AML-193 (cell line): ENCODE measurements around the gene PHYHD1.

Source experiments
- DNase-seq, 2 experiments: peaks; one replicate each; lab custom pipeline; 2025; lab: John Stamatoyannopoulos, UW

The PHYHD1 gene

DNA sequence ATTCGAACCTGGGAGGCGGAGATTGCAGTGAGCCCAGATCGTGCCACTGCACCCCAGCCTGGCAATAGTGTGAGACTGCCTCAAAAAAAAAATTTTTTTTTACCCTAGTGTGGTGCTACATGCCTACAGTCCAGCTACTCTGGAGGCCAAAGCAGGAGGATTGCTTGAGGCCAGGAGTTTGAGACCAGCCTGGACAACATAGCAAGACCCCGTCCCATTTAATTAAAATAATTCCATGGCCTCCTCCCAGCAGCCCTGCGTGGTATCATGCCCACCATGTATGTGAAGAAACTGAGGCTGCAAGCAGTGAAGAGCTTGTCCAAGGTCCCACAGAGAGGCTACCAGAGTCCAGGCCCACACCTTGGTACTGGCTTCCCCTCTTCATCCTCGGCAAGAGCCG is 19.4 kb upstream of the PHYHD1 start:
- no peak for DNase-seq

DNA sequence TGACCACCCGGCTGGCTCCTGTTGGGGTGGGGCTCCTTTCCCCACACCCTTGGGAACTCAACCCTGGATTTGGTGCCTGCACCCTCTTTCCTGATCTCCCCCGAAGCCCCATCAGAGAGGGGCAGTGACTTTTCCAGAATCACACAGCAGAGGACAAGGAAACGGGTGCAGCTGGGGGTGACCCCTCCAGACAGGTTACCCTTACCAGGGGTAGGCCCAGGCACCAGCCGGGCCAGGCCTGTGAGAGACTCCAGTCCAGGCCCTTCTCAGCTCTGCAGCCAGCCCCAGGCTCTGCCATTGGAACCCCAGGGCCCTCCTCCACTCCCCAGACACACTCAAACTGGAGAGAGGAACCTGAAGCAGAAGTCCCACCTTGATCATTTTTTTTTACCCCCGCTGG is 19.0 kb upstream of the PHYHD1 start:
- DNase-seq, result no peak

DNA sequence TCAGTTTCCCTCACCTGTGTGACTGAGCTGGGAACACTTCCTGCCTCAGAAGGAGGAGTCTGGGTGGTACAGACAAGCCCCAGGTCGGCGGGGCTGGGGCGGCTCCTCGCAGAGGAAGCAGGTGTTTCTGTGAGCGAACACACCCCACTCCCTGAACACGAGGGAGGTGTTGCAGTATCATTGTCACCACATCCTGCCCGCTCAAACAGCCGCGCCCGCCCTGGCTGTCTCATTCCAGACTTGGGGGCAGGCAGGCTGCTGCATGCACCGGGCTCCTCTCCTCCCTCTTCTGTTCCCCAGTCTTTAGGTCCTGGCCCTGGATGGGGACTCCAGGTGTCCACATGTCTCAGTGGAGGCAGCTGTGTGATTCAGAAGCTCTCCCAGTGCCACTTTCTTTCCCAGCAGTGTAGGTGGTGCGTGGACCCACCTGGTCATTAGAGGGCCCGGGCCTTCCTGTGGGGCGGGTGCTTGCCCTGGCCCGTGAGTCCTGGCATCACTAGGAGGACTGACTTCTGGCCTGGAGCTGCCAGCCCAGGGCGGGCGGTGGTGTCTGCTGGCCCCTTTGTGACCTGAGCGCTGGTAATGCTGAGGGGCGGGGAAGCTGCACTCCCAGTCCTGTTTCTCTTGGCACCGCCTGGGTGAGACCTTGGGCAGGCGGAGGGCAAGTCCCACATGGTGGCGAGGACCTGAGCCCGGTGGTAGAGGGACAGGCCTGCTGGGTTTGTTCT is 18.3 kb upstream of the PHYHD1 start:
- no peak for DNase-seq

DNA sequence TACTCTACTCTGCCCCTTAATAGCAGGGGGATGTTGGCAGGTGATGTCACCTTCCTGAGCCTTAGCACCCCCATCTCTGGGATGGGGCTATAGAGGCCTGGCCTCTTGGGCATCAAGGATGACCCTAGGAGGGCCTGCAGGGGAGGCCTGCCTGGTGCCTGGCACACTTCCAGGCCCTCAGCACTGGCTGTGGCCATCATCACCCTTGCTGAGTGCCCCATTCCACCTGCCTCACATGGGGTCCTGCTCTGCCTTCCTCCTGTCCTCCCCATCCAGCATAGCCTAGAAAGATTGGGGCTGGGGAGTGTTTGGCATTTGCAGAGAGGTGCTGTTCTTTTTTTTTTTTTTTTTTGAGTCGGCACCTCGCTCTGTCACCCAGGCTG is 17.7 kb upstream of the PHYHD1 start:
- no peak for DNase-seq

DNA sequence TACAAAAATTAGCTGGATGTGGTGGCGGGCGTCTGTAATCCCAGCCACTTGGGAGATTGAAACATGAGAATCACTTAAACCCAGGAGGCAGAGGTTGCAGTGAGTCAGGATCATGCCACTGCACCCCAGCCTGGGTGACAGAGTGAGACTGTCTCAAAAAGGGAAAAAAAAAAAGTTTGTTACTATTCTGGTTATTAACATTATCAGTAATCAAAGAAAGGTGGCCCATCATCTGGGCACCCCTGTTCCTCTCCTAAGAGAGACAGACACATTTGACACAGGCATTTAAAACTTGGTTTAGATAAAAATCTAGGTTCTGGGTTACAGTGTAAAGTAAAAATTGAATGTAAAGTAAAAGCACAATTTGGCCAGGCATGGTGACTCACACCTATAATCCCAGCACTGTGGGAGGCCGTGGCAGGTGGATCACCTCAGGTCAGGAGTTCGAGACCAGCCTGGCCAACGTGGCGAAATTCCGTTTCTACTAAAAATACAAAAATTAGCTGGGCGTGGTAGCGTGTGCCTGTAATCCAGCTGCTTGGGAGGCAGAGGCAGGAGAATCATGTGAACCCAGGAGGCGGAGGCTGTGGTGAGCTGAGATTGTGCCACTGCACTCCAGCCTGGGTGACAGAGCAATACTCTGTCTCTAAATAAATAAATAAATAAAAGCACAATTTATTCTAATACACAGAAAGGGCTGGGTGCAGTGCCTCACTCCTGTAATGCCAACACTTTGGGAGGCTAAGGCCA is 16.7 kb upstream of the PHYHD1 start:
- no peak for DNase-seq

DNA sequence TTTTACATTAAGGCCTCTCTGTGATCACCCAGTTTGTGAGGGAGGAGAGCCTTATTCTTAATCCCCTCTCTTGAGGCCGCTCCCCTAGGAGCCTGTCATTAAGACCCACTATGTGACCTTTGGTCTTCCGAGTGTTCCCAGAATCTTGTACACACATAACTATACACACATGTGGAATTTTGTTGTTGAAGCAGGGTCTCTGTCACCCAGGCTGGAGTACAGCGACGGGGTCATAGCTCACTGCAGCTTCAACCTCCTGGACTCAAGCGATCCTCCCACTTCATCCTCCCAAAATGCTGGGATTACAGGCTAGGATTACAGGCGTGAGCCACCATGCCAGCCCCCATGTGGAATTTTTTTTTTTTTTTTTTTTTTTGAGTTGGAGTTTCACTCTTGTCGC is 14.8 kb upstream of the PHYHD1 start:
- no peak for DNase-seq

DNA sequence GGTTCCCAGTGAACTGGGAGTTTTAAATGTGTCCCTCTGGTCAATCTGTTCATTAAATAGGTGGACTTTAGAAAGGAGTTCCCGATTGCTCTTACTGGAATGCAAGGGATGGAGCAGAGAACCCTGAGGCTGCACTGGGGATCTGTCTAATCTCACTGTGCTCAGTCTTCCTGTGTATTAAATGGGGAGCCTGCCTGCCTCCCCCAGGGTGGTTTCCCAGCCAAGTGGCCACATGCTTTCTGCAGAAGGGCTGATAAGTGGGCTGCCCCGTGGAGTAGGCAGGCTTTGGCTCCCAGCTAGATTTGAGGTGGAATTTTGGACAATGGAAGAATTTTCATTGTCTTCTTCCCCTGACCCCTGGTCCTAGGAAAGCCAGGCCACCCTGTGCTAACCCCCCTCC is 14.0 kb upstream of the PHYHD1 start:
- no peak for DNase-seq

DNA sequence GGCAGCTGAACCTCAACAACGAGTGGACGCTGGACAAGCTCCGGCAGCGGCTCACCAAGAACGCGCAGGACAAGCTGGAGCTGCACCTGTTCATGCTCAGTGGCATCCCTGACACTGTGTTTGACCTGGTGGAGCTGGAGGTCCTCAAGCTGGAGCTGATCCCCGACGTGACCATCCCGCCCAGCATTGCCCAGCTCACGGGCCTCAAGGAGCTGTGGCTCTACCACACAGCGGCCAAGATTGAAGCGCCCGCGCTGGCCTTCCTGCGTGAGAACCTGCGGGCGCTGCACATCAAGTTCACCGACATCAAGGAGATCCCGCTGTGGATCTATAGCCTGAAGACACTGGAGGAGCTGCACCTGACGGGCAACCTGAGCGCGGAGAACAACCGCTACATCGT is 12.4 kb upstream of the PHYHD1 start:
- DNase-seq, result no peak

DNA sequence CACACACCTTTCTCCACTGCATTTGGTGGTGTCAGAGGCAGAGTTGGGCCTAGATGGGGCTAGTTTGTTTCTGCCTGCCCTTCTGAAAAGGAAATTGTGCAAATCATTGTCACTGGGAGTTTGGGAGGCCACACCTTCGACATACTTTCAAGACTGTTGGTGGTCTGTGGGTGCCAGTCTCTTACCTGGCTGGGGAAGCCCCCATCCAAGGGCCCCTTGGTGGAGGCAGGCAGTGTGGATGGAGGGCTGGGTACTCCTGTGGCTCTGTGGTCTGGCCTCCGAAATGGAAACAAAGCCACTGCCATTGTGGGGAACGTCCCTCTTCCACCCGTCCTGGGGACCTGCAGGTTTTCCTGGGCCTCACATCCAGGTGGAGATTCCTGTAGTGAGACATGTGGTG is 10.9 kb upstream of the PHYHD1 start:
- DNase-seq, result no peak

DNA sequence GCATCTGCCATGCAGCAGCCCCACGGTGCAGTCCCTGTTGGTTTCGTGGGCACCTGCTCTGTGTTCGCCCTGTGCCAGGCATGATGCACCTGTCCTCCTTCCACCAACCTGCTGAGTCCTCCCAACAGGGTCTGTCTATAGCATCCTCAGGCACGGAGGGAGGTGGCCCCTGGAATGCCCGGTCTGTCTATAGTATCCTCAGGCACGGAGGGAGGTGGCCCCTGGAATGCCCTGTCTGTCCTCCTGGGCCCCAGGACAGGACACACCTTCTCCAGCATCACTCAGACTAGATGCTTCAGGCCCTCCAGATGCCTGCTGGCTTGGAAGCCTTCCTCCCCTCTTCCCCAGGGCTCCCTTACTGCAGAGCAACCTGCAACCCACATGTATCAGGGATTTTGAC is 9.9 kb upstream of the PHYHD1 start:
- no peak for DNase-seq

DNA sequence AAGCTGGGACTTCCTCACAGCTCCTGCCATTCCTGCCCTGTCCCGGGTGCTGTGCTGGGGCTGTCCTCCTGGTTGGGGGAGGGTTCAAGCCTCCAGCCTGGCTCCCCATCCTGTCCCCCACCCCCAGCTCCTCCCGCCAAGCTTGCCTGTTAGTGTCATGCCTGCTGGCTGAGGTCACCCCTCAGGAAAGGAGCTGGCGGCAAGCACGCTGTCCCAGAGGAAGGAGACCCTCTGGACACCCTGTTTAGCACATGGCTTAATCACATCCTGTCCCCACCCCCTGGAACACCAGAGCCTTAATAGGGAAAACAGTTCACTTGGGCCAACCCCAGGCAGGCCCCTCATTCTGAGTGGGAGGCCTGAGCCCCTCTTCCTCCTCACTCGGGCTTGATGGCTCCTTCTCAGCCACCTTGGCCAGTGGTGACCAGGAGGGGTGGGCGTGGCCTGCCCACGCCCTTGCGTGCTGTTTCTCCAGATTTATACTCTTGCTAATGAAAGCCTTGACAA is 9.2 kb upstream of the PHYHD1 start:
- DNase-seq, result no peak

DNA sequence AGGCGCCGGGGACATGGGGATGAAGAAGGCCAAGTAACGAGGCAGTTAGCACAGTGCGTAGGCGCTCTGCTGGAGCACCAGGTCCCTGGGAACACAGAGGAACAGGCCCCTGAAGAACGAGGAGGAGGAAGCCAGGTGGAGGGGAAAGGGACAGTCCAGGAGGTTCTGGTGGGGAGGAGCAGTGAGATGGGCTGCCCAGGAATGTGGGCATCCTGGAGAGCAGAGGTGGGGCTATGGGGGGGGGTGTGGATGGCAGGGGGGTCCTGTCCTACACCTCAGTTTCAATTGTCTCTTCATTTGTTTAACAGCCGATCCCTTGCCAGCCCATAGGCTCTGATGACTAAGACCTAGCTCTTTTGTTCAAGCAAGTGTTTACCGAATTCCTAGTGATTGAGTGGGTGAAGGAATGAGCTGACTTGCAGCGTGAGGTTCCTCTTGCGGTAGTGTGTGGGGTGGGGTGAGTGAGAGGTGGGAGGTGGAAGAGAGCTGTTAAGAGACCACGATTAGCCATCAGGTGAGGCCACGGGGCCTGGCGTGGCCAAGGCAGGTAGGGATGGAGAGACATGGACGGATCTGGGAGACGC is 8.4 kb upstream of the PHYHD1 start:
- no peak for DNase-seq

DNA sequence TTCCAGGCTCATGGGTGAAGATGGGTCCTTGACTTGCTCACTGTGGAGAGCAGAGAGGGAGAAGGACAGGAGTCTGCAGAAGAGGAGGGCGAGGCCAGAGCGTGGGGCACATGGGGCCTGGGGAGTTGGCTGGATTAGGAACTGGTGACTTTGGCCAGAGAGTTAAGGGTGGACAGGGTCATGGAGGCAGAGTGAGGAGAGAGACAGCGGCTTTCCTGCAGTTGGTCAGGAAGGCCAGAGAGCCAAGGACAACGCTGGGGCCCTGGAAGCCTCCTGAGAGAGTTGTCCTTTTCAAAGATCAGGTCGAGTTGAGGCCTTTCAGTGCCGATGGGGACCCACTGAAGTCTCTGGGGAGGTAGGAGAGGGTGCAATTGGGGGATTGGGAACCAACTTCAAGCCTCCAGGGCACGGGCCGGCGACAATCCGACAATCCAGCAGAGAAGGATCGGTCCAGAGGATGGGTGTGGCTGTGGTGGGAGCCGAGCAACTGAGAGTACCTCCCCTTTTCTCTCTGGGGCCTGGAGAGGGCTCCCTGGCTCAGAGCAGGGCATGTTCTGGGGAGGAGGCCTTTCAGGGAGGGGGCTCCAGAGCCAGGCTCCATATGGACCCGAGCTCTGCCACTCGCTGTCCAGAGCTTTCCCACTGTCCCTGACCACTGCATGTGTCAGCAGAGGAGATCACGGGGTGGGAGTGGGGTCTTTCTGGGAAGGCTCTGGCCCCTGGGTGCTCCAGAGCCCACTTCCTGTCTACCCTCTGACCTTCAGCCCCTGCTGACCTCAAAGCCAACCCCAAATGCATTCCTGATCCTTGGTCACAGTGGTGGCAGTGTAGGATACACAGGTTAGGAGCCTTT is 7.5 kb upstream of the PHYHD1 start:
- DNase-seq, result no peak

DNA sequence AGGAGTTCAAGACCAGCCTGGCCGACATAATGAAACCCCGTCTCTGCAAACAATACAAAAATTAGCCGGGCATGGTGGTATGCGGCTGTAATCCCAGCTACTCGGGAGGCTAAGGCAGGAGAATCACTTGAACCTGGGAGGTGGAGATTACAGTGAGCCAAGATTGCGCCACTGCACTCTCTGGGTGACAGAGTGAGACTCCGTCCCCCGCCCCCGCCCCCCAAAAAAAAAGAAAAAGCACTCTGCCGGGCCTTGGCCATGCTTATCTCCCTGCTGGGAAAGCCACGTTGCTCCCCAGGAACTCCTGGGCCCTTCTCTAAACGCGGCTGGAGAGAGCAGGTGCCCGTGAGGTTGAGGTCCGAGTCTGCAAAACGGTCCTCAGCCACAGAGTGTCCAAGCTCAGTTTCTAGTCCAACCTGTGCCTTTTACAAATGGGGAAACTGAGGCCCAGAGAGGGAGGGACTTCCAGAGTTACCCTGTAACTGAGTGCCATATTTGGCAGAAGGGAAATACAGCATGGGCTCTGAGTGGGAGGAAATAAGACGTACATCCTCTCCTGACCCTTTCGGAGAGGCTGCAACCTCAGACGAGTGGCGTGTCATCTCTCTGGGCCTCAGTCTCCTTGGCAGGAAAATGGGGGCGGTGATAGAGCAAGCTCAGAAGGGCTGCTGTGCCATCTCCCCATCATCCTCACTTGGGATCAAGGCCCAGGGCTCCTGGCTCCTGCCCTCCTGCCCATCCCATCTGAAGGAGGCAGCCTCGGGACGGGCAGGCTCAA is 6.6 kb upstream of the PHYHD1 start:
- DNase-seq, result no peak

DNA sequence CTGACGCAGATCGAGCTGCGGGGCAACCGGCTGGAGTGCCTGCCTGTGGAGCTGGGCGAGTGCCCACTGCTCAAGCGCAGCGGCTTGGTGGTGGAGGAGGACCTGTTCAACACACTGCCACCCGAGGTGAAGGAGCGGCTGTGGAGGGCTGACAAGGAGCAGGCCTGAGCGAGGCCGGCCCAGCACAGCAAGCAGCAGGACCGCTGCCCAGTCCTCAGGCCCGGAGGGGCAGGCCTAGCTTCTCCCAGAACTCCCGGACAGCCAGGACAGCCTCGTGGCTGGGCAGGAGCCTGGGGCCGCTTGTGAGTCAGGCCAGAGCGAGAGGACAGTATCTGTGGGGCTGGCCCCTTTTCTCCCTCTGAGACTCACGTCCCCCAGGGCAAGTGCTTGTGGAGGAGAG is 4.6 kb upstream of the PHYHD1 start:
- DNase-seq, result no peak

DNA sequence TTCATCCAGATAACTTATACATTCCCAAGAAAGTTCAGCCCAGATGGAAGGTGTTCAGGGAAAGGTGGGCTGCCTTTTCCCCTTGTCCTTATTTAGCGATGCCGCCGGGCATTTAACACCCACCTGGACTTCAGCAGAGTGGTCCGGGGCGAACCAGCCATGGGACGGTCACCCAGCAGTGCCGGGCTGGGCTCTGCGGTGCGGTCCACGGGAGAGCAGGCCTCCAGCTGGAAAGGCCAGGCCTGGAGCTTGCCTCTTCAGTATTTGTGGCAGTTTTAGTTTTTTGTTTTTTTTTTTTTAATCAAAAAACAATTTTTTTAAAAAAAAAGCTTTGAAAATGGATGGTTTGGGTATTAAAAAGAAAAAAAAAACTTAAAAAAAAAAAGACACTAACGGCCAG is 4.0 kb upstream of the PHYHD1 start:
- DNase-seq, result no peak

DNA sequence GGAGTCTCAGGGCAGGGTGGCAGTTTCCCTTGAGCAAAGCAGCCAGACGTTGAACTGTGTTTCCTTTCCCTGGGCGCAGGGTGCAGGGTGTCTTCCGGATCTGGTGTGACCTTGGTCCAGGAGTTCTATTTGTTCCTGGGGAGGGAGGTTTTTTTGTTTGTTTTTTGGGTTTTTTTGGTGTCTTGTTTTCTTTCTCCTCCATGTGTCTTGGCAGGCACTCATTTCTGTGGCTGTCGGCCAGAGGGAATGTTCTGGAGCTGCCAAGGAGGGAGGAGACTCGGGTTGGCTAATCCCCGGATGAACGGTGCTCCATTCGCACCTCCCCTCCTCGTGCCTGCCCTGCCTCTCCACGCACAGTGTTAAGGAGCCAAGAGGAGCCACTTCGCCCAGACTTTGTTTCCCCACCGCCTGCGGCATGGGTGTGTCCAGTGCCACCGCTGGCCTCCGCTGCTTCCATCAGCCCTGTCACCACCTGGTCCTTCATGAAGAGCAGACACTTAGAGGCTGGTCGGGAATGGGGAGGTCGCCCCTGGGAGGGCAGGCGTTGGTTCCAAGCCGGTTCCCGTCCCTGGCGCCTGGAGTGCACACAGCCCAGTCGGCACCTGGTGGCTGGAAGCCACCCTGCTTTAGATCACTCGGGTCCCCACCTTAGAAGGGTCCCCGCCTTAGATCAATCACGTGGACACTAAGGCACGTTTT is 3.5 kb upstream of the PHYHD1 start:
- DNase-seq, result no peak

DNA sequence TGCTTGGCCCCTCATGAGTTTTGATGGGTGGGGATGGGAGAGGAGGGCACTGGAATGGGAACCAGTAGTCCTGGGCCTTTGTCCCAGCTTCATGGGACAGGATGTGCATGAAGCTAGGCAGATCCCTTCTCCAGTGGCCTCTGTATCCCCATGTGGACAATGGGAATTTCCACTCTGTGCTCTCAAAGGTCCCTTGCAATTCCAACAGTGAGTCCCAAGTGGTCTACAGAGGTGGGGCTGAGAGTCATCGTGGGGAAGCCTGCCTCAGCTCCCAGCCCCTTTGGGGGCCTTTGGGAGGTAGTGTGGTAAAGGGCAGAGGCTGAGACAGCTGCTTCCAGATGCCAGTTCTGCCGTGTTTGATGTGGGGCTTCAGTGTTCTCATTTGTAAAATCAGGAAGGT is 1.9 kb upstream of the PHYHD1 start:
- no peak for DNase-seq

DNA sequence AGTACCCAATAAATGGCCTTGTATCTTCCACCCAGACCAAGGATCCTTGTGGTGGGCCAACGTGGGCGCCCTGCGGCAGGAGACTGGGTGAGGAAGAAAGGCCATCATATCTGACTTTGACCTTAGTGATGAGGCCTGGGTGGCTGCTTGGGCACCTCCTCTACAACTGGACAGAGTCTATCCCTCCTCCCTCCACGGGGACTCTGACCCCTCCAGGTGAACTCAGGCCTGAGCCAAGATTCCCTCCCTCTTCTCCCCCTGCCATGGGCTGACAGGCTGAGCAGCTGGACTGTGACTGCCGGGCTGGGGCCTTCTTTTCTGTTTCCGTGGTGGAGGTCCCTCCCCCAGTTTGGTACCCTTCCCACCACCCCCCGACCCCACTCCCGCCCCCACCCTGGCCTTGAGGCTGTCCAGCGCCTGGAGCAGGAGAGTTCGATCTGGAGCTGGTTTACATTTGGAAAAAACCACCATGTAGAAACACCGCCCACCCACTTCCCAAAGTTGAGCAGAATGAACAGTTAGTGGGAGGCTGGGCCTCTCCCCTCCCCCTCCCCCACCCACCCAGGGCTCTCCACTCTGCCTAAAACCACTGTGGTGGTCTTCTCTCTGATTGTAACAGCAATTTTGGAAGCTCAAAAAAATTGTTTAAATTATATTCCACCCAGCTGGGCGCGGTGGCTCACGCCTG is 1.2 kb upstream of the PHYHD1 start:
- no peak for DNase-seq
